OCI-LY1 (cell line): Measurements from ENCODE around the gene NCAPD3.

Source experiments
- H2AFZ ChIP-seq: fragments of 200-600 bp; sonication (generic), shearing (Covaris generic); 2 replicates; pipeline ENCODE4 v1.6.0; 2014; ENCODE audit warnings: antibody characterized with exemption, mild to moderate bottlenecking, low read length
- H3F3A ChIP-seq: fragments of 200-600 bp; sonication (generic), shearing (Covaris generic); 2 replicates; pipeline ENCODE4 v1.6.0; 2014; ENCODE audit warnings: mild to moderate bottlenecking, antibody characterized with exemption, low read length, moderate library complexity; ENCODE audit not compliant: insufficient read depth
- H3K27ac ChIP-seq: fragments of 200-600 bp; sonication (generic); 2 replicates; pipeline ENCODE4 v1.5.1; 2014; ENCODE audit warnings: low read length, mixed run types, mild to moderate bottlenecking, low read depth; ENCODE audit not compliant: poor library complexity, severe bottlenecking
- H3K27me3 ChIP-seq: fragments of 200-600 bp; sonication (generic); 2 replicates; pipeline ENCODE4 v1.6.0; 2014; ENCODE audit warnings: antibody characterized with exemption, mild to moderate bottlenecking, low read length, moderate library complexity; ENCODE audit not compliant: insufficient read depth
- H3K36me3 ChIP-seq: fragments of 200-600 bp; sonication (generic); 2 replicates; pipeline ENCODE4 v1.6.1; 2014; ENCODE audit warnings: mild to moderate bottlenecking, antibody characterized with exemption, low read length, moderate library complexity, mixed read lengths; ENCODE audit not compliant: insufficient read depth
- H3K4me1 ChIP-seq: fragments of 200-600 bp; sonication (generic); 2 replicates; pipeline ENCODE4 v1.5.1; 2014; ENCODE audit warnings: mild to moderate bottlenecking, low read length, moderate library complexity; ENCODE audit not compliant: insufficient read depth, severe bottlenecking
- H3K4me2 ChIP-seq: fragments of 200-600 bp; sonication (generic), shearing (Covaris generic); 2 replicates; pipeline ENCODE4 v1.6.1; 2014; ENCODE audit warnings: low read length
- H3K4me3 ChIP-seq: fragments of 200-600 bp; sonication (generic); 2 replicates; pipeline ENCODE4 v1.5.1; 2014; ENCODE audit warnings: low read length, low read depth, mild to moderate bottlenecking, mixed read lengths; ENCODE audit not compliant: poor library complexity, severe bottlenecking
- H3K79me2 ChIP-seq: fragments of 200-600 bp; shearing (Covaris generic); 2 replicates; pipeline ENCODE4 v1.6.1; 2016; ENCODE audit warnings: mixed run types, low read length, mixed read lengths; ENCODE audit not compliant: insufficient read depth
- H3K9ac ChIP-seq: fragments of 200-600 bp; sonication (generic), shearing (Covaris generic); 2 replicates; pipeline ENCODE4 v1.6.1; 2014; ENCODE audit warnings: mild to moderate bottlenecking, low read length, mixed read lengths
- H3K9me2 ChIP-seq: fragments of 200-600 bp; sonication (generic), shearing (Covaris generic); 2 replicates; pipeline ENCODE4 v1.6.1; 2014; ENCODE audit warnings: low read depth, mild to moderate bottlenecking, low read length, mixed read lengths
- H3K9me3 ChIP-seq: fragments of 200-600 bp; shearing (Covaris generic); 2 replicates; pipeline ENCODE4 v1.6.1; 2014; ENCODE audit warnings: low read length, mixed read lengths
- H4K20me1 ChIP-seq: fragments of 200-600 bp; sonication (generic), shearing (Covaris generic); 2 replicates; pipeline ENCODE4 v1.6.0; 2016; ENCODE audit warnings: mild to moderate bottlenecking, low read length; ENCODE audit not compliant: insufficient read depth
- CTCF ChIP-seq: fragments of 200-600 bp; sonication (generic), shearing (Covaris generic); IDR thresholded peaks from 2 replicates; pipeline ENCODE4 v1.5.1; 2017; ENCODE audit warnings: mild to moderate bottlenecking, antibody characterized with exemption, low read length, moderate library complexity, mixed read lengths
- EZH2 ChIP-seq: fragments of 200-600 bp; sonication (generic), shearing (Covaris generic); IDR thresholded peaks from 2 replicates; pipeline ENCODE4 v1.8.0; 2017; ENCODE audit warnings: borderline replicate concordance, mixed run types, mild to moderate bottlenecking, antibody characterized with exemption, low read length, moderate library complexity, mixed read lengths

The NCAPD3 gene

GRCh38 chr11:134231958-134232659 is 8.3 kb upstream of the NCAPD3 start:
- no peak overlapping the region for H3K27ac ChIP-seq
- no peaks in the 10 kb centered on the region for H4K20me1 ChIP-seq
- no peak overlapping the region for H2AFZ ChIP-seq
- peaks cover 21% of the 10 kb centered on the region for H3K27me3 ChIP-seq
- TF ChIP-seq EZH2 = no peak
- TF ChIP-seq CTCF = no peak
- no peaks in the 10 kb centered on the region for H3K4me1 ChIP-seq
- H3K79me2 ChIP-seq = no peaks in the 10 kb centered on the region
- no peaks in the 10 kb centered on the region for H3F3A ChIP-seq
- H3K36me3 ChIP-seq = no peaks in the 10 kb centered on the region
- no peaks in the 10 kb centered on the region for H3K9me2 ChIP-seq
- no peaks in the 10 kb centered on the region for H3K9me3 ChIP-seq
- H3K9ac ChIP-seq = no peak overlapping the region
- H3K4me2 ChIP-seq = no peak overlapping the region
- no peak overlapping the region for H3K4me3 ChIP-seq

GRCh38 chr11:134230339-134230738 is 6.6 kb upstream of the NCAPD3 start:
- H3K4me3 ChIP-seq = no peak overlapping the region
- H3K4me1 ChIP-seq = peaks cover 8% of the 10 kb centered on the region
- no peaks in the 10 kb centered on the region for H3K79me2 ChIP-seq
- H3K27me3 ChIP-seq = peaks cover 26% of the 10 kb centered on the region
- no peaks in the 10 kb centered on the region for H3K36me3 ChIP-seq
- no peak overlapping the region for H2AFZ ChIP-seq
- TF ChIP-seq EZH2 (no peak), CTCF (no peak)
- no peak overlapping the region for H3K9ac ChIP-seq
- H3F3A ChIP-seq = no peaks in the 10 kb centered on the region
- no peaks in the 10 kb centered on the region for H3K9me3 ChIP-seq
- no peak overlapping the region for H3K4me2 ChIP-seq
- no peak overlapping the region for H3K27ac ChIP-seq
- H4K20me1 ChIP-seq = no peaks in the 10 kb centered on the region
- no peaks in the 10 kb centered on the region for H3K9me2 ChIP-seq

GRCh38 chr11:134229126-134229790 is 5.5 kb upstream of the NCAPD3 start:
- H3K4me1 ChIP-seq = peaks cover 13% of the 10 kb centered on the region
- H3K9me2 ChIP-seq = no peaks in the 10 kb centered on the region
- no peak for TF ChIP-seq EZH2
- no peaks in the 10 kb centered on the region for H3K36me3 ChIP-seq
- H2AFZ ChIP-seq = no peak overlapping the region
- H3K9ac ChIP-seq = no peak overlapping the region
- no peaks in the 10 kb centered on the region for H3K79me2 ChIP-seq
- H3K9me3 ChIP-seq = no peaks in the 10 kb centered on the region
- H4K20me1 ChIP-seq = no peaks in the 10 kb centered on the region
- no peak overlapping the region for H3K4me2 ChIP-seq
- no peak overlapping the region for H3K4me3 ChIP-seq
- no peaks in the 10 kb centered on the region for H3F3A ChIP-seq
- H3K27me3 ChIP-seq = peaks cover 21% of the 10 kb centered on the region
- no peak overlapping the region for H3K27ac ChIP-seq

GRCh38 chr11:134228625-134229024 is 4.9 kb upstream of the NCAPD3 start:
- Histone ChIP-seq H3K4me1 (peaks cover 13% of the 10 kb centered on the region), H3K9ac (no peak overlapping the region), H3K9me2 (no peaks in the 10 kb centered on the region), H3K79me2 (no peaks in the 10 kb centered on the region), H4K20me1 (no peaks in the 10 kb centered on the region), H3K4me2 (no peak overlapping the region), H3F3A (no peaks in the 10 kb centered on the region), H3K9me3 (no peaks in the 10 kb centered on the region), H3K27ac (no peak overlapping the region), H3K27me3 (peaks cover 21% of the 10 kb centered on the region), H3K36me3 (no peaks in the 10 kb centered on the region), H2AFZ (no peak overlapping the region), H3K4me3 (no peak overlapping the region)
- TF ChIP-seq EZH2 (no peak), CTCF (no peak)
